HEK293 (cell line): ENCODE results near the gene ZNF624.

ENCODE experiments used
- CTCF ChIA-PET: fragments of 350-600 bp; formaldehyde crosslinking; extraction: SDS; loops from one replicate; lab custom pipeline; 2021; ENCODE audit warnings: antibody characterized with exemption; lab: Yijun Ruan, JAX
- POLR2A ChIA-PET: fragments of 300-600 bp; formaldehyde crosslinking; extraction: SDS; loops from one replicate; lab custom pipeline; 2020; ENCODE audit warnings: antibody characterized with exemption, inconsistent platforms; lab: Yijun Ruan, JAX
- H3K27ac ChIP-seq: fragments of 200-500 bp; sonication (Bioruptor generic); 2 replicates; pipeline ENCODE4 v1.5.1; 2014; ENCODE audit warnings: low read depth, low read length, control low read depth, inconsistent platforms; ENCODE audit errors: extremely low read depth
- H3K36me3 ChIP-seq, 2 experiments: fragments of 200-500 bp in 1 of 2; sonication (Bioruptor generic) in 1 of 2; 1 replicate in 1 of 2; 2 replicates in 1 of 2; pipeline ENCODE4 v1.5.1; 2014 to 2017; ENCODE audit warnings: inconsistent platforms in 2 of 2, low read length in 2 of 2; ENCODE audit not compliant: control insufficient read depth in 2 of 2, insufficient read depth in 1 of 2
- H3K4me1 ChIP-seq: fragments of 200-500 bp; sonication (Bioruptor generic); 2 replicates; pipeline ENCODE4 v1.5.1; 2014; ENCODE audit warnings: mild to moderate bottlenecking, low read length, inconsistent platforms; ENCODE audit not compliant: control insufficient read depth, insufficient read depth
- H3K4me3 ChIP-seq: 2 replicates; pipeline ENCODE4 v1.5.1; 2011; ENCODE audit warnings: low read depth, mild to moderate bottlenecking, control low read depth, low read length, moderate library complexity
- H3K9me3 ChIP-seq: fragments of 200-500 bp; sonication (Bioruptor generic); 2 replicates; pipeline ENCODE4 v1.5.1; 2014; ENCODE audit warnings: low read depth, low read length, inconsistent platforms; ENCODE audit not compliant: control insufficient read depth, insufficient read depth
- GLI2 ChIP-seq: fragments of 450-650 bp; formaldehyde crosslinking; IDR thresholded peaks from 2 replicates; pipeline ENCODE4; 2017; ENCODE audit warnings: missing biosample characterization, missing genetic modification characterization, low read depth, borderline replicate concordance
- HOXD13 ChIP-seq: sonication (generic); formaldehyde crosslinking; IDR thresholded peaks from 2 replicates; pipeline ENCODE4 v1.8.0; 2022; ENCODE audit warnings: missing genetic modification reagents, borderline replicate concordance
- KLF8 ChIP-seq: fragments of 450-650 bp; formaldehyde crosslinking; IDR thresholded peaks from 2 replicates; pipeline ENCODE4 v1.5.1; 2016; ENCODE audit warnings: missing biosample characterization, missing genetic modification characterization
- MYNN ChIP-seq: fragments of 450-650 bp; formaldehyde crosslinking; IDR thresholded peaks from 2 replicates; pipeline ENCODE4 v1.5.1; 2016; ENCODE audit warnings: missing biosample characterization, missing genetic modification characterization, borderline replicate concordance
- REPIN1 ChIP-seq: fragments of 450-650 bp; formaldehyde crosslinking; IDR thresholded peaks from 2 replicates; pipeline ENCODE4 v1.5.1; 2017; ENCODE audit warnings: missing biosample characterization, missing genetic modification characterization, low read depth
- YY1 ChIP-seq: fragments of 450-650 bp; formaldehyde crosslinking; IDR thresholded peaks from 2 replicates; pipeline ENCODE4 v1.5.1; 2018; ENCODE audit warnings: missing biosample characterization, missing genetic modification characterization
- ZEB2 ChIP-seq: fragments of 450-650 bp; formaldehyde crosslinking; IDR thresholded peaks from 2 replicates; pipeline ENCODE4 v1.5.1; 2016; ENCODE audit warnings: missing biosample characterization, missing genetic modification characterization
- ZFHX2 ChIP-seq: fragments of 450-650 bp; formaldehyde crosslinking; conservative IDR thresholded peaks from 2 replicates; pipeline ENCODE4 v1.5.1; 2016; ENCODE audit warnings: missing biosample characterization, missing genetic modification characterization
- ZIC2 ChIP-seq: fragments of 450-650 bp; formaldehyde crosslinking; IDR thresholded peaks from 2 replicates; pipeline ENCODE4 v1.5.1; 2016; ENCODE audit warnings: missing biosample characterization, missing genetic modification characterization
- ZNF133 ChIP-seq: fragments of 450-650 bp; formaldehyde crosslinking; IDR thresholded peaks from 2 replicates; pipeline ENCODE4 v1.5.1; 2016; ENCODE audit warnings: missing biosample characterization, missing genetic modification characterization
- ZNF23 ChIP-seq: fragments of 450-650 bp; formaldehyde crosslinking; IDR thresholded peaks from 2 replicates; pipeline ENCODE4 v1.5.1; 2016; ENCODE audit warnings: missing biosample characterization, missing genetic modification characterization, borderline replicate concordance
- ZNF239 ChIP-seq: fragments of 450-650 bp; formaldehyde crosslinking; IDR thresholded peaks from 2 replicates; pipeline ENCODE4 v1.5.1; 2016; ENCODE audit warnings: missing biosample characterization, missing genetic modification characterization
- ZNF266 ChIP-seq: fragments of 450-650 bp; formaldehyde crosslinking; IDR thresholded peaks from 2 replicates; pipeline ENCODE4 v1.5.1; 2016; ENCODE audit warnings: missing biosample characterization, missing genetic modification characterization, low read depth
- ZNF518A ChIP-seq: fragments of 450-650 bp; formaldehyde crosslinking; conservative IDR thresholded peaks from 2 replicates; pipeline ENCODE4 v1.5.1; 2016; ENCODE audit warnings: low read depth, missing biosample characterization, missing genetic modification characterization
- ZNF521 ChIP-seq: fragments of 450-650 bp; formaldehyde crosslinking; IDR thresholded peaks from 2 replicates; pipeline ENCODE4 v1.5.1; 2017; ENCODE audit warnings: missing biosample characterization, mild to moderate bottlenecking, missing genetic modification characterization
- ZNF530 ChIP-seq: fragments of 450-650 bp; formaldehyde crosslinking; IDR thresholded peaks from 2 replicates; pipeline ENCODE4 v1.5.1; 2016; ENCODE audit warnings: low read depth, missing biosample characterization, missing genetic modification characterization
- ZNF624 ChIP-seq: fragments of 450-650 bp; formaldehyde crosslinking; IDR thresholded peaks from 2 replicates; pipeline ENCODE4 v1.5.1; 2017; ENCODE audit warnings: missing biosample characterization, missing genetic modification characterization
- ZNF701 ChIP-seq: fragments of 450-650 bp; formaldehyde crosslinking; IDR thresholded peaks from 2 replicates; pipeline ENCODE4 v1.5.1; 2016; ENCODE audit warnings: missing biosample characterization, missing genetic modification characterization
- ZNF776 ChIP-seq: fragments of 450-650 bp; formaldehyde crosslinking; IDR thresholded peaks from 2 replicates; pipeline ENCODE4 v1.5.0; 2017; ENCODE audit warnings: missing biosample characterization, missing genetic modification characterization, borderline replicate concordance
- TF ChIP-seq, protein P1 (sequence below): fragments of 450-650 bp; formaldehyde crosslinking; IDR thresholded peaks from 2 replicates; pipeline ENCODE4 v1.5.1; 2017; ENCODE audit warnings: missing biosample characterization, missing genetic modification characterization
- TF ChIP-seq, protein P2 (sequence below): fragments of 450-650 bp; formaldehyde crosslinking; IDR thresholded peaks from 2 replicates; pipeline ENCODE4 v1.5.1; 2016; ENCODE audit warnings: missing biosample characterization, missing genetic modification characterization, borderline replicate concordance
- TF ChIP-seq, protein P3 (sequence below): fragments of 450-650 bp; formaldehyde crosslinking; IDR thresholded peaks from 2 replicates; pipeline ENCODE4 v1.5.1; 2016; ENCODE audit warnings: missing biosample characterization, missing genetic modification characterization

The ZNF624 gene

GRCh38 chr17:16649585-16649984 lies 4.1 kb downstream of the ZNF624 start (continued):
- TF ChIP-seq, protein P1, sequence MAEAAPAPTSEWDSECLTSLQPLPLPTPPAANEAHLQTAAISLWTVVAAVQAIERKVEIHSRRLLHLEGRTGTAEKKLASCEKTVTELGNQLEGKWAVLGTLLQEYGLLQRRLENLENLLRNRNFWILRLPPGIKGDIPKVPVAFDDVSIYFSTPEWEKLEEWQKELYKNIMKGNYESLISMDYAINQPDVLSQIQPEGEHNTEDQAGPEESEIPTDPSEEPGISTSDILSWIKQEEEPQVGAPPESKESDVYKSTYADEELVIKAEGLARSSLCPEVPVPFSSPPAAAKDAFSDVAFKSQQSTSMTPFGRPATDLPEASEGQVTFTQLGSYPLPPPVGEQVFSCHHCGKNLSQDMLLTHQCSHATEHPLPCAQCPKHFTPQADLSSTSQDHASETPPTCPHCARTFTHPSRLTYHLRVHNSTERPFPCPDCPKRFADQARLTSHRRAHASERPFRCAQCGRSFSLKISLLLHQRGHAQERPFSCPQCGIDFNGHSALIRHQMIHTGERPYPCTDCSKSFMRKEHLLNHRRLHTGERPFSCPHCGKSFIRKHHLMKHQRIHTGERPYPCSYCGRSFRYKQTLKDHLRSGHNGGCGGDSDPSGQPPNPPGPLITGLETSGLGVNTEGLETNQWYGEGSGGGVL (tag by site-specific recombination), result no peak
- no peak for TF ChIP-seq ZNF23
- TF ChIP-seq ZNF518A, result no peak
- no peak for TF ChIP-seq KLF8
- no peak for TF ChIP-seq YY1 (tag by site-specific recombination)

- no peaks in the 10 kb centered on the region for H3K4me1 ChIP-seq
- CTCF ChIA-PET, result interaction anchor here (0.7 to 1.5 kb wide), 4 partner anchors 9 to 353 kb away, joined by 3 to 5 read pairs (median 4); no protein-coding TSS in a partner anchor
Observed at GRCh38 chr17:16639438-16639837, 14.2 kb downstream of the ZNF624 start.

More at GRCh38 chr17:16639438-16639837, 14.2 kb downstream of the ZNF624 start:
- POLR2A ChIA-PET, result interaction anchor here (0.6 kb wide), 1 partner anchor 259 kb away, joined by 6 read pairs; the partner anchor contains the start of gene UBB
- H3K27ac ChIP-seq, result no peak overlapping the region
- H3K9me3 ChIP-seq, result no peaks in the 10 kb centered on the region
- peaks cover 2 to 8% of the 10 kb centered on the region in 2 experiments; a peak in 2 of 3 replicates for H3K36me3 ChIP-seq
- H3K4me3 ChIP-seq, result no peak overlapping the region
- TF ChIP-seq ZIC2 (tag by site-specific recombination) (no peak), GLI2 (no peak), MYNN (no peak), ZEB2 (tag by site-specific recombination) (no peak), ZNF701 (tag by site-specific recombination) (no peak), ZNF530 (tag by site-specific recombination) (no peak), HOXD13 (CRISPR knock-in tag) (no peak), ZNF239 (no peak), ZNF266 (tag by site-specific recombination) (no peak), ZNF133 (tag by site-specific recombination) (no peak), REPIN1 (tag by site-specific recombination) (no peak), ZNF521 (no peak), ZNF624 (tag by site-specific recombination) (no peak), ZNF776 (no peak), ZFHX2 (tag by site-specific recombination) (no peak)
- TF ChIP-seq, protein P2, sequence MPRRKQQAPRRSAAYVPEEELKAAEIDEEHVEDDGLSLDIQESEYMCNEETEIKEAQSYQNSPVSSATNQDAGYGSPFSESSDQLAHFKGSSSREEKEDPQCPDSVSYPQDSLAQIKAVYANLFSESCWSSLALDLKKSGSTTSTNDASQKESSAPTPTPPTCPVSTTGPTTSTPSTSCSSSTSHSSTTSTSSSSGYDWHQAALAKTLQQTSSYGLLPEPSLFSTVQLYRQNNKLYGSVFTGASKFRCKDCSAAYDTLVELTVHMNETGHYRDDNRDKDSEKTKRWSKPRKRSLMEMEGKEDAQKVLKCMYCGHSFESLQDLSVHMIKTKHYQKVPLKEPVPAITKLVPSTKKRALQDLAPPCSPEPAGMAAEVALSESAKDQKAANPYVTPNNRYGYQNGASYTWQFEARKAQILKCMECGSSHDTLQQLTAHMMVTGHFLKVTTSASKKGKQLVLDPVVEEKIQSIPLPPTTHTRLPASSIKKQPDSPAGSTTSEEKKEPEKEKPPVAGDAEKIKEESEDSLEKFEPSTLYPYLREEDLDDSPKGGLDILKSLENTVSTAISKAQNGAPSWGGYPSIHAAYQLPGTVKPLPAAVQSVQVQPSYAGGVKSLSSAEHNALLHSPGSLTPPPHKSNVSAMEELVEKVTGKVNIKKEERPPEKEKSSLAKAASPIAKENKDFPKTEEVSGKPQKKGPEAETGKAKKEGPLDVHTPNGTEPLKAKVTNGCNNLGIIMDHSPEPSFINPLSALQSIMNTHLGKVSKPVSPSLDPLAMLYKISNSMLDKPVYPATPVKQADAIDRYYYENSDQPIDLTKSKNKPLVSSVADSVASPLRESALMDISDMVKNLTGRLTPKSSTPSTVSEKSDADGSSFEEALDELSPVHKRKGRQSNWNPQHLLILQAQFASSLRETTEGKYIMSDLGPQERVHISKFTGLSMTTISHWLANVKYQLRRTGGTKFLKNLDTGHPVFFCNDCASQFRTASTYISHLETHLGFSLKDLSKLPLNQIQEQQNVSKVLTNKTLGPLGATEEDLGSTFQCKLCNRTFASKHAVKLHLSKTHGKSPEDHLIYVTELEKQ (tag by site-specific recombination), result no peak
- TF ChIP-seq, protein P3, sequence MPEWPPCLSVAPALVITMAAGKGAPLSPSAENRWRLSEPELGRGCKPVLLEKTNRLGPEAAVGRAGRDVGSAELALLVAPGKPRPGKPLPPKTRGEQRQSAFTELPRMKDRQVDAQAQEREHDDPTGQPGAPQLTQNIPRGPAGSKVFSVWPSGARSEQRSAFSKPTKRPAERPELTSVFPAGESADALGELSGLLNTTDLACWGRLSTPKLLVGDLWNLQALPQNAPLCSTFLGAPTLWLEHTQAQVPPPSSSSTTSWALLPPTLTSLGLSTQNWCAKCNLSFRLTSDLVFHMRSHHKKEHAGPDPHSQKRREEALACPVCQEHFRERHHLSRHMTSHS (tag by site-specific recombination), result no peak
